ENCODE results near the gene SGO2. TPM values are rescaled to one million over a fixed set of nuclear protein-coding genes. Genes with fewer than 3 reads are reported as not detected.

Gene SGO2
- total and polyA plus RNA-seq, 2 donors (not counting 1 experiment from before 2014, with no cell fraction given), result 0.89 to 5.3 TPM

DNA sequence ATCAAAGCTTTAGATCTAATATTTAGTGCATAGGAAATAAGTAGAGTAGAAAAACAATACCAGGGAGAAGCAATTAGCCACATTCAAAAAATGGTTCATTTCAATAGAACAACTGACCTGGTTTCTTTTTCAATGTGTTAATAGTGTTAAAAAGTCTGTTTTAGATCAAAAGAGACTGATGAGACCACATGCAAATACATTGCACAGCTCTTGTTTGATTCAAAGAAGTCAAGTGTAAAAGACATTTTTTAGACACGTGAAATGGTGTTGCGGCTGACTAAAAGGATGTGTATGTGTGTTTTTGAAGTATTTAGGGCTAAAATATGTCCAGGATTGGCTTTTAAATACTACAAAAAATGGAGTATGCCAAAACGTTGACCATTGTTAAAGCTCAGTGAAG lies 58.6 kb downstream of the SGO2 start:
- CTCF ChIA-PET, result no interaction called here

DNA sequence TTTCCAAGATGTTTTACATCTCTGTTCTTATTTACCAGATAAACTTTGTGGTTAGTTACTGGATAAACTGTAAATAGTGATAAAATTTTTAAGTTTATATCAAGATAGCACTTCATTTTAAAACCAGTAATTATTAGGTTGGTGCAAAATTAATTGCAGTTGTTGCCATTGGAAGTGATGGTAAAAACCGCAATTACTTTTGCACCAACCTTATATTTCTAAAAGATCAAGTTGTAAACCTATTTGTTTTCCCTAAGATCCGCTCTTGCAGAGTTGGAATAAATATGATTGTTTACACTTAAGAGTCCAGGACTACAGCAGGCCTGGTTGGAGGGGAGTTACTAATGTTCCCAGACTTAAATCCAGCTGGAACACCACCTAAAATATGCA lies 59.3 kb downstream of the SGO2 start:
- no peaks in the 10 kb centered on the region for H3K36me3 ChIP-seq (replicated peaks in 1 of 2; ENCODE audit: control extremely low read depth in 1 of 2, control insufficient read depth in 1 of 2, extremely low read depth in 1 of 2, insufficient read depth in 2 of 2, low read length in 1 of 2)
- peaks cover 0 to 21% (median 19%) of the 10 kb centered on the region in 4 experiments for H3K27me3 ChIP-seq (replicated peaks in 1 of 4; ENCODE audit: control extremely low read depth in 1 of 4, control insufficient read depth in 3 of 4, insufficient read depth in 4 of 4, low read length in 3 of 4)
- H3K4me3 ChIP-seq (ENCODE audit: control extremely low read depth in 1 of 5, extremely low read depth in 1 of 5, insufficient read depth in 1 of 5, low read depth in 2 of 5, low read length in 4 of 5), result peak overlapping the region; percentile 50 to 80 (median 59)
- Mint-ChIP-seq H3K4me3 (peak overlapping the region; percentile 85), H3K27ac (no peak overlapping the region), H3K4me1 (peaks cover 10% of the 10 kb centered on the region), H3K27me3 (peaks cover 19% of the 10 kb centered on the region), H3K9me3 (ENCODE audit: insufficient read depth) (no peaks in the 10 kb centered on the region)
- intact Hi-C loops (cut with micrococcal nuclease), result no loop called here
- H3K9ac ChIP-seq (ENCODE audit: low read length), result peak overlapping the region; percentile 62
- H3K79me2 ChIP-seq (ENCODE audit: control insufficient read depth, insufficient read depth, low read length), result no peaks in the 10 kb centered on the region
- ATAC-seq (ENCODE audit: low read depth) (no peak), DNase-seq (no peak)
- peak overlapping the region; percentile 84 for H3K4me2 ChIP-seq (replicated peaks; ENCODE audit: low read depth, low read length, poor library complexity, severe bottlenecking)
- H3K27ac ChIP-seq (ENCODE audit: low read length in 2 of 2), result no peak overlapping the region
- WGBS (ENCODE audit: insufficient coverage), result no CpG with 5 or more reads among the region's 2 CpGs
- peak overlapping the region; percentile 76 for H2AFZ ChIP-seq (ENCODE audit: insufficient read depth, low read depth, low read length, poor library complexity, severe bottlenecking)
- no peaks in the 10 kb centered on the region for H3K9me3 ChIP-seq (ENCODE audit: control extremely low read depth in 1 of 3, control insufficient read depth in 2 of 3, insufficient read depth in 1 of 3, low read length in 2 of 3)
- POLR2A ChIA-PET, result no interaction called here
- H3K4me1 ChIP-seq (ENCODE audit: control insufficient read depth in 2 of 2, insufficient read depth in 2 of 2, low read length in 2 of 2), result peaks cover 12 to 20% of the 10 kb centered on the region in 2 donors
- CTCF ChIA-PET, result interaction anchor here (0.5 kb wide), 1 partner anchor 35 kb away, joined by 3 read pairs; no protein-coding TSS in a partner anchor
- no peaks in the 10 kb centered on the region for H4K20me1 ChIP-seq (ENCODE audit: control insufficient read depth, insufficient read depth, low read length, poor library complexity, severe bottlenecking)
- no peak for TF ChIP-seq EZH2 (IDR thresholded peaks at IDR 0.05; ENCODE audit: borderline replicate concordance, insufficient read depth, low read depth, low read length, poor library complexity, severe bottlenecking)
- TF ChIP-seq, protein P1, sequence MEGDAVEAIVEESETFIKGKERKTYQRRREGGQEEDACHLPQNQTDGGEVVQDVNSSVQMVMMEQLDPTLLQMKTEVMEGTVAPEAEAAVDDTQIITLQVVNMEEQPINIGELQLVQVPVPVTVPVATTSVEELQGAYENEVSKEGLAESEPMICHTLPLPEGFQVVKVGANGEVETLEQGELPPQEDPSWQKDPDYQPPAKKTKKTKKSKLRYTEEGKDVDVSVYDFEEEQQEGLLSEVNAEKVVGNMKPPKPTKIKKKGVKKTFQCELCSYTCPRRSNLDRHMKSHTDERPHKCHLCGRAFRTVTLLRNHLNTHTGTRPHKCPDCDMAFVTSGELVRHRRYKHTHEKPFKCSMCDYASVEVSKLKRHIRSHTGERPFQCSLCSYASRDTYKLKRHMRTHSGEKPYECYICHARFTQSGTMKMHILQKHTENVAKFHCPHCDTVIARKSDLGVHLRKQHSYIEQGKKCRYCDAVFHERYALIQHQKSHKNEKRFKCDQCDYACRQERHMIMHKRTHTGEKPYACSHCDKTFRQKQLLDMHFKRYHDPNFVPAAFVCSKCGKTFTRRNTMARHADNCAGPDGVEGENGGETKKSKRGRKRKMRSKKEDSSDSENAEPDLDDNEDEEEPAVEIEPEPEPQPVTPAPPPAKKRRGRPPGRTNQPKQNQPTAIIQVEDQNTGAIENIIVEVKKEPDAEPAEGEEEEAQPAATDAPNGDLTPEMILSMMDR (IDR thresholded peaks at IDR 0.05), result no peak

More for the DNA sequence above, 58.6 kb downstream of the SGO2 start:
- H2AFZ ChIP-seq (ENCODE audit: insufficient read depth, low read depth, low read length, poor library complexity, severe bottlenecking), result no peak overlapping the region
- H3K4me1 ChIP-seq (ENCODE audit: control insufficient read depth in 2 of 2, insufficient read depth in 2 of 2, low read length in 2 of 2), result peaks cover 12 to 20% of the 10 kb centered on the region in 2 donors
- Mint-ChIP-seq H3K27ac (no peak overlapping the region), H3K4me1 (peaks cover 10% of the 10 kb centered on the region), H3K9me3 (ENCODE audit: insufficient read depth) (no peaks in the 10 kb centered on the region), H3K27me3 (peaks cover 18% of the 10 kb centered on the region), H3K4me3 (peak overlapping the region; percentile 52)
- no peaks in the 10 kb centered on the region for H3K36me3 ChIP-seq (replicated peaks in 1 of 2; ENCODE audit: control extremely low read depth in 1 of 2, control insufficient read depth in 1 of 2, extremely low read depth in 1 of 2, insufficient read depth in 2 of 2, low read length in 1 of 2)
- no peak overlapping the region for H3K9ac ChIP-seq (ENCODE audit: low read length)
- H3K27me3 ChIP-seq (replicated peaks in 1 of 4; ENCODE audit: control extremely low read depth in 1 of 4, control insufficient read depth in 3 of 4, insufficient read depth in 4 of 4, low read length in 3 of 4), result peaks cover 0 to 21% (median 19%) of the 10 kb centered on the region in 4 experiments
- H3K79me2 ChIP-seq (ENCODE audit: control insufficient read depth, insufficient read depth, low read length), result no peaks in the 10 kb centered on the region
- intact Hi-C loops (cut with micrococcal nuclease), result no loop called here
- POLR2A ChIA-PET, result no interaction called here
- TF ChIP-seq, protein P1 (IDR thresholded peaks at IDR 0.05), result no peak
- TF ChIP-seq EZH2 (IDR thresholded peaks at IDR 0.05; ENCODE audit: borderline replicate concordance, insufficient read depth, low read depth, low read length, poor library complexity, severe bottlenecking), result no peak
- no peak overlapping the region for H3K4me3 ChIP-seq (ENCODE audit: control extremely low read depth in 1 of 5, extremely low read depth in 1 of 5, insufficient read depth in 1 of 5, low read depth in 2 of 5, low read length in 4 of 5)
- H4K20me1 ChIP-seq (ENCODE audit: control insufficient read depth, insufficient read depth, low read length, poor library complexity, severe bottlenecking), result no peaks in the 10 kb centered on the region
- WGBS (ENCODE audit: insufficient coverage), result 15% methylated on average over 2 of the region's 3 CpGs
- no peaks in the 10 kb centered on the region for H3K9me3 ChIP-seq (ENCODE audit: control extremely low read depth in 1 of 3, control insufficient read depth in 2 of 3, insufficient read depth in 1 of 3, low read length in 2 of 3)
- no peak overlapping the region for H3K27ac ChIP-seq (ENCODE audit: low read length in 2 of 2)
- no peak overlapping the region for H3K4me2 ChIP-seq (replicated peaks; ENCODE audit: low read depth, low read length, poor library complexity, severe bottlenecking)
- DNase-seq, result no peak
- ATAC-seq (ENCODE audit: low read depth), result no peak
